MCF 10A (cell line): ENCODE results near the gene ARTN. TPM values are rescaled to one million over a fixed set of nuclear protein-coding genes. Genes with fewer than 3 reads are reported as not detected.

Source experiments
- BruUV-seq: library from RNA; stranded (reverse); fragments of 400-500 nt; replicated peaks from 2 replicates; lab custom pipeline; 2021; lab: Mats Ljungman, UMichigan
- CTCF ChIA-PET: fragments of 300-600 bp; sonication (Branson Sonifier 250); formaldehyde crosslinking; extraction: SDS; loops from one replicate; lab custom pipeline; 2021; ENCODE audit warnings: antibody characterized with exemption, inconsistent platforms; lab: Yijun Ruan, JAX
- POLR2A ChIA-PET: fragments of 300-600, 350-650 bp; sonication (Branson Sonifier 250); formaldehyde crosslinking; extraction: SDS; loops from one replicate; lab custom pipeline; 2020; ENCODE audit warnings: antibody characterized with exemption, inconsistent platforms; lab: Yijun Ruan, JAX
- DNase-seq: peaks from one replicate; pipeline ENCODE4 v3.0.0-alpha.2; 2018; ENCODE audit not compliant: unreplicated experiment
- H3K27ac Mint-ChIP-seq: one replicate; pipeline ENCODE4 v1.8.0; 2022; ENCODE audit warnings: mild to moderate bottlenecking, low read depth, mixed read lengths; ENCODE audit not compliant: unreplicated experiment
- H3K27me3 Mint-ChIP-seq: one replicate; pipeline ENCODE4 v1.8.0; 2022; ENCODE audit warnings: mixed read lengths; ENCODE audit not compliant: insufficient read depth, unreplicated experiment
- H3K36me3 Mint-ChIP-seq: one replicate; pipeline ENCODE4 v1.8.0; 2022; ENCODE audit warnings: mild to moderate bottlenecking, moderate library complexity, mixed read lengths; ENCODE audit not compliant: insufficient read depth, unreplicated experiment
- H3K4me1 Mint-ChIP-seq: one replicate; pipeline ENCODE4 v1.8.0; 2022; ENCODE audit warnings: mixed read lengths; ENCODE audit not compliant: insufficient read depth, unreplicated experiment
- H3K4me3 Mint-ChIP-seq: one replicate; pipeline ENCODE4 v1.8.0; 2022; ENCODE audit warnings: mild to moderate bottlenecking, moderate library complexity, mixed read lengths; ENCODE audit not compliant: unreplicated experiment
- H3K9me3 Mint-ChIP-seq: one replicate; pipeline ENCODE4 v1.8.0; 2022; ENCODE audit warnings: mixed read lengths; ENCODE audit not compliant: unreplicated experiment
- intact Hi-C: fragments of 100-400 bp; cut with micrococcal nuclease; formaldehyde crosslinking; loops from 2 replicates; pipeline ENCODE4 v1.14.1; 2022
- total RNA-seq: library from RNA; stranded (reverse); gene quantifications from 2 replicates; pipeline ENCODE4 v1.2.3, GENCODE V29; 2022
- TF ChIP-seq, protein P1 (sequence below): fragments of 200-600 bp; IDR thresholded peaks from one replicate; pipeline ENCODE4 v1.8.0; 2022; ENCODE audit warnings: antibody characterized with exemption, mild to moderate bottlenecking; ENCODE audit not compliant: unreplicated experiment

The ARTN gene
- total RNA-seq, 1 experiment from 2014 or later = 1.9 TPM

DNA sequence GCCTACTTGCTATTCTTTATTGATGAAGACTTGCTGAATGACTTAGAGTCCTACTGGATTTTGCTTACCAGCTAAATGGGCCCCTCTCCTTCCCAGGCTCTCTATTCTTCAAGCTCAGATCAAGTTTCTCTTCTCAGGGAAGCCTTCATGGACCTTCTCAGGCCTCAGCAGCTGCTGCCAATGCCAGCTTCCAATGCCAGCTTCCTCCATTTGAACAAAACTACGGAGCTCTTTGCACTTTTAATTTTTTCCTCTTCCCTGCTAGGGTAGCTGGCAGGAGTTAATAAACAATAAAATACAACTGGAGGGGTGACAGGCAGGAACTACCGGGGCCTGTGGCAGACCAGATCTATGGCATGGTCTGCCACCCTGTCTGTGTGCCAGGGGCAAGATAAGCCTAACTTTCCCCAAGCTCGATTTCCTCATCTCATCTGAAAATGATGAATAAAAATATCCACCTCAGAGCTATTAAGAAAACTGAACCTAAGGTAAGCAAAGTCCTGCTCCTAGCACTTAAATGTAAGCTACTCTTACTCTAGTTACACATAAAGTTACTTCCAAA, 12.2 kb downstream of the ARTN start:
- Mint-ChIP-seq H3K27ac (peak overlapping the region; percentile 99), H3K27me3 (no peaks in the 10 kb centered on the region), H3K4me3 (peak overlapping the region; percentile 99), H3K9me3 (no peaks in the 10 kb centered on the region), H3K36me3 (peaks cover 11% of the 10 kb centered on the region), H3K4me1 (peaks cover 29% of the 10 kb centered on the region)
- DNase-seq = no peak
- intact Hi-C loops = loop anchor here (1.0 kb wide), 2 partner anchors 24 to 182 kb away; no protein-coding TSS in a partner anchor
- TF ChIP-seq, protein P1, sequence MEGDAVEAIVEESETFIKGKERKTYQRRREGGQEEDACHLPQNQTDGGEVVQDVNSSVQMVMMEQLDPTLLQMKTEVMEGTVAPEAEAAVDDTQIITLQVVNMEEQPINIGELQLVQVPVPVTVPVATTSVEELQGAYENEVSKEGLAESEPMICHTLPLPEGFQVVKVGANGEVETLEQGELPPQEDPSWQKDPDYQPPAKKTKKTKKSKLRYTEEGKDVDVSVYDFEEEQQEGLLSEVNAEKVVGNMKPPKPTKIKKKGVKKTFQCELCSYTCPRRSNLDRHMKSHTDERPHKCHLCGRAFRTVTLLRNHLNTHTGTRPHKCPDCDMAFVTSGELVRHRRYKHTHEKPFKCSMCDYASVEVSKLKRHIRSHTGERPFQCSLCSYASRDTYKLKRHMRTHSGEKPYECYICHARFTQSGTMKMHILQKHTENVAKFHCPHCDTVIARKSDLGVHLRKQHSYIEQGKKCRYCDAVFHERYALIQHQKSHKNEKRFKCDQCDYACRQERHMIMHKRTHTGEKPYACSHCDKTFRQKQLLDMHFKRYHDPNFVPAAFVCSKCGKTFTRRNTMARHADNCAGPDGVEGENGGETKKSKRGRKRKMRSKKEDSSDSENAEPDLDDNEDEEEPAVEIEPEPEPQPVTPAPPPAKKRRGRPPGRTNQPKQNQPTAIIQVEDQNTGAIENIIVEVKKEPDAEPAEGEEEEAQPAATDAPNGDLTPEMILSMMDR = no peak
- BruUV-seq = TSS peak; percentile 74
- ChIA-PET CTCF (interaction anchor here (0.6 to 4.3 kb wide), 24 partner anchors 8 to 234 kb away, joined by 3 to 60 read pairs (median 4); partner anchors contain the start of genes ARTN and DPH2), POLR2A (interaction anchor here (0.6 to 3.8 kb wide), 22 partner anchors 8 to 776 kb away, joined by 3 to 28 read pairs (median 3); partner anchors contain the start of genes ATP6V0B, DPH2, KDM4A and ST3GAL3)

DNA sequence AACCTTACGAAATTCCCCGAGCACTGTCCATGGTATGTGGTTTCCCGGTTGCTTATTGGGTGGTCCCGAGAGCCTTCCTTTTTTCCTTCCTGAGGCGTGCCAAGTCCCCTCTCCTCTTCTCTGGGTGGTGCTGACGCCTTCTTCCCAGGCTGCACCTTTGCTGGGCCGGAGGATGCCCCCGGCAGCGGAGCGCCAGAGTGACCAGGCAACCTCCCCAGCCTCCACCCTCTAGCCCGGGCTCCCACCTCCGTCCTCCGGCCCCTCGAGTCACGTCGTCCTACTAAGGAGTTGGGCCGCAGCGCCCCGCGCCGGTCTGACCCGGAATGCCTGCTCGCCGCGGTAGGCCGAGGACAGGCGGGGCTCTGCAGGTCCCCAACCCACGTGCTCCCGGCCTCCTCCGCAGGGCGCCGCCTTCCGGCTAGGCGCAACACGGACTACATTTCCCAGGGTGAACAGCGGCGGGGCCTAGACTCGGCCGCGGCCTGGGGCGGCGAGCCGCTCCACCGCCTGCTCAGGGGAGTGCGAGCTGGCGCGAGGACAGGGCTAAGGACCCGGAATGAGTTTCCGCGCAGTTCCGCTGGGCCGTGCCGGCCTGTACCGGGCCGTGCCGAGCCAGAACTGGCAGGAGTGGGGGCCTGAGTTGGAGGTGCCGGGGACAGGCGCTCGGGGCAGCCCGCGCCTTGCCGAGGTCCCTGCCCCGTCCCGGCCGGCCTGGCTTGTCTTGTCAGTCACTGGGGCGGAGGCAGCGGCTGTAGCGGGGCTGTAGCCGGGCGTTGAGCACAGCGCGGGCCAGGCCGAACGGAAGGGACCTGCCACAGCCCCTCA, 12.8 kb downstream of the ARTN start, which contains the start of gene IPO13:
TSS of gene IPO13 (plus strand) at position 715 of the 825 bp plus-strand sequence. CDS start 651 bp downstream, outside the sequence.
- H3K27ac Mint-ChIP-seq = peak within 1 kb of the TSS; percentile 99
- intact Hi-C loops = loop anchor here (1.0 kb wide), 2 partner anchors 23 to 183 kb away; no protein-coding TSS in a partner anchor
- BruUV-seq = no TSS peak
- no peaks in the 10 kb centered on the region for H3K27me3 Mint-ChIP-seq
- H3K4me3 Mint-ChIP-seq = peak within 1 kb of the TSS; percentile 99
- CTCF ChIA-PET = interaction anchor here (0.6 to 4.3 kb wide), 28 partner anchors 8 to 234 kb away, joined by 3 to 60 read pairs (median 4); partner anchors contain the start of genes ARTN and DPH2
- peaks cover 11% of the 10 kb centered on the region for H3K36me3 Mint-ChIP-seq
- peaks cover 30% of the 10 kb centered on the region for H3K4me1 Mint-ChIP-seq
- peak; percentile 94 for DNase-seq
- TF ChIP-seq, protein P1 = peak; percentile 56
- POLR2A ChIA-PET = interaction anchor here (0.6 to 3.8 kb wide), 23 partner anchors 9 to 775 kb away, joined by 3 to 28 read pairs (median 3); partner anchors contain the start of genes ATP6V0B, DPH2, KDM4A and ST3GAL3
- H3K9me3 Mint-ChIP-seq = no peaks in the 10 kb centered on the region

DNA sequence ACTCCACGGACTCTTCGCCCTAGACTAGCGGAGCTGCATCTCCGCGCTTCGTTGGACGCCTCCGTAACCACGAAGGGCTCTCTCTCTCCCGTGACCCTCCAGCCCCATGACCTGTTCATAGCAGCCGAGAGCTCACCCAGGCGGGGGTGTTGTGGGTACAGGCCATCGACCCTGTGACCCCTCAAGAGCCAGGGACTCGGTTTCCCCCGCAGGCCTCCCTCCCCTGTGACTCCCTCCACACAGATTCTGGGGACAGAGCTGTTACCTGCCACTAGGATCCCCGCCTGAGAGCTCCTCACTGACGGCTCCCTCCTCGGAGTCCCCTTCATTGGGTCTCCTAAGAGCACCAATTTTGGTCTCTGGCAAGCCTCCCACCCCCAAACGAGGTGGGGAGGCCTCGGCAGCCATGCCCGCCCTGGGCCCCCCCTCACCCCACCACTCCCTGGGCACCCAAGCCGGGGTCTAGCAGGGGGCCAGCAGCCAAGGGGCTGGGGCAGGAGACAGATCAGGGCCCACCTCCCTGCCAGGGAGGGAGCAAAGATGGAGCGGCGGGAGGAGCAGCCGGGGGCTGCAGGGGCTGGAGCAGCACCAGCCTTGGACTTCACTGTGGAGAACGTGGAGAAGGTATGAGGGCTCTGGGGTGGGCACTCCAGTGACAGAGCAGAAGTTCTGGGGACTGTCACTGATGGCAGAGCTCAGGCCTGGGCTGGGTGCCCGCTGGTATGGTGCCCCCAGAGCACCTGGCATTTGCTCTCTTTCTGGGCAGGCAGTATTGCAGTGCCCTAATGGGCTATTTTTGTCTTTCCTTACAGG, 13.7 kb downstream of the ARTN start:
- Mint-ChIP-seq H3K27me3 (no peaks in the 10 kb centered on the region), H3K36me3 (peaks cover 11% of the 10 kb centered on the region), H3K9me3 (no peaks in the 10 kb centered on the region), H3K4me1 (peaks cover 30% of the 10 kb centered on the region), H3K4me3 (peak overlapping the region; percentile 99), H3K27ac (peak overlapping the region; percentile 99)
- TSS peak; percentile 64 for BruUV-seq
- CTCF ChIA-PET = interaction anchor here (0.6 to 3.9 kb wide), 11 partner anchors 10 to 188 kb away, joined by 3 to 34 read pairs (median 5); partner anchors contain the start of genes ARTN and DPH2
- DNase-seq = no peak
- TF ChIP-seq, protein P1 = no peak
- POLR2A ChIA-PET = interaction anchor here (0.6 to 3.8 kb wide), 14 partner anchors 10 to 1039 kb away, joined by 3 to 28 read pairs (median 6); partner anchors contain the start of genes ATP6V0B, DPH2, EIF2B3 and KDM4A
- intact Hi-C loops = no loop called here
